Breast epithelium (tissue), 4 donors: ENCODE results near the gene CLMN. TPM values are rescaled to one million over a fixed set of nuclear protein-coding genes. Genes with fewer than 3 reads are reported as not detected.

Experiments
- DNase-seq, 2 donors: peaks; one replicate each; pipeline ENCODE4 v3.0.0-alpha.2; 2019; ENCODE audit warnings: low spot score in 2 of 2
- H3K27ac ChIP-seq, 2 donors: fragments of 200-600 bp; sonication (generic) in 1 of 2; one replicate each; pipeline ENCODE4 v1.5.1; 2016 to 2019; ENCODE audit warnings: mild to moderate bottlenecking in 1 of 2
- H3K27me3 ChIP-seq, 2 donors: fragments of 200-600 bp; sonication (generic) in 1 of 2; one replicate each; pipeline versions ENCODE4 v1.5.1 to v1.6.0; 2017 to 2019; ENCODE audit warnings: control low read depth in 1 of 2, mild to moderate bottlenecking in 1 of 2
- H3K36me3 ChIP-seq: fragments of 200-600 bp; one replicate; pipeline ENCODE4 v1.5.1; 2019
- H3K4me1 ChIP-seq, 2 donors: fragments of 200-600 bp; sonication (generic); one replicate each; pipeline ENCODE4 v1.5.1; 2016 to 2019; ENCODE audit warnings: control low read depth in 1 of 2
- H3K4me3 ChIP-seq, 3 donors: fragments of 200-600 bp; sonication (generic); 1 replicate in 2 of 3; 2 replicates in 1 of 3; pipeline ENCODE4 v1.5.1; 2016 to 2019; ENCODE audit warnings: mild to moderate bottlenecking in 3 of 3, moderate library complexity in 2 of 3
- H3K9me3 ChIP-seq, 2 donors: fragments of 200-600 bp; sonication (generic) in 1 of 2; one replicate each; pipeline ENCODE4 v1.5.1; 2016 to 2019; ENCODE audit warnings: control low read depth in 1 of 2
- CTCF ChIP-seq, 3 donors: fragments of 450-650 bp; IDR thresholded peaks; one replicate each; pipeline ENCODE4 v1.5.1; 2016 to 2017; ENCODE audit warnings: antibody characterized with exemption in 3 of 3, mild to moderate bottlenecking in 3 of 3, moderate library complexity in 3 of 3
- POLR2A ChIP-seq: fragments of 450-650 bp; IDR thresholded peaks from one replicate; pipeline ENCODE4 v1.6.1; 2016; ENCODE audit warnings: antibody characterized with exemption, mild to moderate bottlenecking, moderate library complexity
- POLR2AphosphoS5 ChIP-seq, 3 donors: sonication (generic); formaldehyde crosslinking; IDR thresholded peaks; one replicate each; pipeline ENCODE4 v1.6.1; 2017; ENCODE audit warnings: antibody characterized with exemption in 3 of 3
- intact Hi-C: fragments of 100-400 bp; cut with DNase I; formaldehyde crosslinking; loops from one replicate; pipeline ENCODE4 v1.15.1; 2023; ENCODE audit warnings: low total_unique reads
- total RNA-seq, 3 donors: library from RNA; depleted of rRNA; stranded (reverse); fragments of >200 nt; gene quantifications; one replicate each; pipeline ENCODE4 v1.1.0, GENCODE V29; 2016

Gene CLMN
- total RNA-seq, 3 donors from 2014 or later: 23.7 to 73.6 (median 48.5) TPM

DNA sequence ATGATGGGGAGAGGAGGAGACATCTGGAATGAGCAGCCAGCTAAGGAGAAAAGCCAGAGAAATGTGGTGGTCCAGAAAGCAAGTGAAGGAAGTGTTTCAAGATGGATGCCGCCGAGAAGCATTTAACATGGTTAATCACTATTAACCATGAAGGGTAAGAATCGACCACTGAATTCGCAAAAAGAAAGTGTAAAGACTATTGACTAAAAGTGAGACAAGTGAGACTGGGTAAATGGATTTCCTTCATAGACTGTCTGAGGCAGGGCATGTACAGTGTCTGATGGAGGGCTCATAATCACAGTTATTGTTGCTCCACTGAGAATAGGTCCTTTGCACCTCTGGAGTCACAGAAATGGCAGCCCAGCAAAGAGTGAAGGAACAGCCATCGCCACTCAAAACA lies 25.3 kb upstream of the CLMN start:
- no peaks in the 10 kb centered on the region for H3K27me3 ChIP-seq
- no peak for DNase-seq
- no peak overlapping the region for H3K4me3 ChIP-seq
- no peaks in the 10 kb centered on the region for H3K9me3 ChIP-seq
- intact Hi-C loops: no loop called here
- no peak for TF ChIP-seq POLR2AphosphoS5 (IDR thresholded peaks at IDR 0.05)
- no peak for TF ChIP-seq POLR2A
- TF ChIP-seq CTCF (IDR thresholded peaks at IDR 0.05): no peak
- peaks cover 0 to 10% of the 10 kb centered on the region in 2 donors for H3K4me1 ChIP-seq
- H3K27ac ChIP-seq: no peak overlapping the region
- H3K36me3 ChIP-seq: no peaks in the 10 kb centered on the region

DNA sequence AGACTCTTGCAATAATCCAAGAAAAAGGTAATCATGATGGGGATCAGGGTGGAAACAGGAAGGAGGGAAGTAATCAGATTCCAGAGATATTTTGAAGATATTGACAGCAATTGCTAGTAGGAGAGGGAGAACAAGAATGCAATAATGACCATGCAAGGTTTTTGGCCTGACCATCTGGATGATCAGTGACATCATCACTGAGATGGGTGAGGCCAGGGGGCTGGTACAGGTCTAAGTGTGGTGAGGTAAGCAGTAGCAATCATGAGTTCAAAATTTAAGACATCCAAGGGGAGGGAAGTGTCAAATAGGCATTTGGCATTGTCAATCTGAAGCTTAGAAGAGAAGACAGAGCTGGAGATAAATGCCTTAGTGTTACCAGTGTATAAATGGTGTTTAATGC lies 24.8 kb upstream of the CLMN start:
- Histone ChIP-seq H3K27ac (no peak overlapping the region), H3K36me3 (no peaks in the 10 kb centered on the region), H3K4me1 (peaks cover 0 to 10% of the 10 kb centered on the region in 2 donors), H3K27me3 (no peaks in the 10 kb centered on the region), H3K4me3 (no peak overlapping the region), H3K9me3 (no peaks in the 10 kb centered on the region)
- no peak for DNase-seq
- intact Hi-C loops: no loop called here
- no peak for TF ChIP-seq POLR2AphosphoS5 (IDR thresholded peaks at IDR 0.05)
- no peak for TF ChIP-seq POLR2A
- no peak for TF ChIP-seq CTCF (IDR thresholded peaks at IDR 0.05)

DNA sequence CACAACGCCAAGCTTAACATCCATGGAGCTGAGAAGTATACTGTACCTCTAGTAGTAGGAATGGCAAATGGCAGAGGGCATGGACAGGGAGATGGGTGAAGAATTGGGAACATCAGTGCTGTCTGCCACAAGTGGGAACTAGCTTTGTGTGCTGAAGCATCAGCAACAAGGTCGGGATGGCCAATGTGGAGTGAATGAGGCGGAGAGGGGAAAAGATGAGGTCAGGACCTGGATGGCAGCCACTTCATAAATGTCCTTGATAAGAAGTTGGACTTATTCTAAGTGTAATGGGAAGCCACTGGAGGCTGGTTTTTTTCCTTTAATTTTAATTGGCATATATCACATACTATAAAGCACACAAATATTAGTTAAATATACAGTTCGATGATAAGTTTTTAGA lies 21.9 kb upstream of the CLMN start:
- Histone ChIP-seq H3K4me1 (peaks cover 0 to 10% of the 10 kb centered on the region in 2 donors), H3K27ac (peak overlapping the region; percentile 86 to 87), H3K4me3 (no peak overlapping the region), H3K36me3 (no peaks in the 10 kb centered on the region), H3K27me3 (no peaks in the 10 kb centered on the region), H3K9me3 (no peaks in the 10 kb centered on the region)
- DNase-seq: no peak
- intact Hi-C loops: no loop called here
- no peak for TF ChIP-seq CTCF (IDR thresholded peaks at IDR 0.05)
- TF ChIP-seq POLR2AphosphoS5 (IDR thresholded peaks at IDR 0.05): no peak
- TF ChIP-seq POLR2A: no peak

DNA sequence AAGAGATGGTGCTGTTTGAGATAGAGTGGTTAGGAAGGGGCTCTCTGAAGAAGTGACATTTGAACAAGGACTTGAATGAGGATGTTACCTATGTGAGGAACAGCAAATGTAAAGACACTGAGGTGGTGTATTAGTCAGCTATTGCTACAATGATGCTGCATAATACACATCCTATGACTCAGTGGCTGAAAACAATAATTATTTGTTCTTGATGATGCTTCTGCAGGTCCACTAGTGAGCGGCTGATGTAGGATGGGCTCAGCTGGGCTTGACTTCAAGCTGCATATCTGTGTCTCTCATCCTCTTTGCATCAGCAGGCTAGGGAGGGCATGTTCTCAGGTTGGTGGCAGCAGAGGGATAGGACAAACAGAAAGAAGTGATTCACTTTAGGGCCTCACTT lies 21.4 kb upstream of the CLMN start:
- H3K9me3 ChIP-seq: no peaks in the 10 kb centered on the region
- H3K27me3 ChIP-seq: no peaks in the 10 kb centered on the region
- peaks cover 0 to 10% of the 10 kb centered on the region in 2 donors for H3K4me1 ChIP-seq
- TF ChIP-seq POLR2AphosphoS5 (IDR thresholded peaks at IDR 0.05): no peak
- no peak for TF ChIP-seq POLR2A
- no peak for TF ChIP-seq CTCF (IDR thresholded peaks at IDR 0.05)
- H3K27ac ChIP-seq: peak overlapping the region; percentile 86 to 87
- no peaks in the 10 kb centered on the region for H3K36me3 ChIP-seq
- no peak overlapping the region for H3K4me3 ChIP-seq
- DNase-seq: no peak
- intact Hi-C loops: no loop called here

- Histone ChIP-seq H3K4me3 (no peak overlapping the region), H3K4me1 (peaks cover 0 to 10% of the 10 kb centered on the region in 2 donors), H3K36me3 (no peaks in the 10 kb centered on the region), H3K9me3 (peaks cover 0 to under 1% of the 10 kb centered on the region in 2 donors), H3K27me3 (no peaks in the 10 kb centered on the region), H3K27ac (peak overlapping the region; percentile 86 to 87)
- intact Hi-C loops: no loop called here
- TF ChIP-seq POLR2A (no peak), CTCF (IDR thresholded peaks at IDR 0.05) (no peak), POLR2AphosphoS5 (IDR thresholded peaks at IDR 0.05) (peak; percentile 49 to 68 (median 60))
- peak; percentile 92 for DNase-seq
Observed at GRCh38 chr14:95340201-95340697, 20.5 kb upstream of the CLMN start.
